Measurements from ENCODE around the gene SLC35C1.
A peak's percentile ranks its signal among the peaks of the same experiment; 100 is the strongest.

The SLC35C1 gene

GRCh38 chr11:45804761-45805304 lies at the start of gene SLC35C1:
SLC35C1 (plus strand) TSS chr11:45805149; CDS start chr11:45805802, 653 bp downstream.
- Histone ChIP-seq H3K27me3 (ENCODE audit: insufficient read depth, low read length) (no peaks in the 10 kb centered on the region), H3K4me3 (ENCODE audit: low read depth, low read length) (peak within 1 kb of the TSS; percentile 90), H3K27ac (ENCODE audit: low read depth, low read length) (peak within 1 kb of the TSS; percentile 63), H3K4me1 (ENCODE audit: control insufficient read depth, insufficient read depth, low read length, unreplicated experiment) (peaks cover 28% of the 10 kb centered on the region), H3K36me3 (ENCODE audit: insufficient read depth, low read length) (no peaks in the 10 kb centered on the region), H2AFZ (ENCODE audit: low read length, unreplicated experiment) (peak within 1 kb of the TSS; percentile 87), H3K79me2 (ENCODE audit: control insufficient read depth, insufficient read depth, low read length, unreplicated experiment) (peaks cover 29% of the 10 kb centered on the region)

- peaks cover 68% of the 10 kb centered on the region for H3K27me3 ChIP-seq (ENCODE audit: insufficient read depth, low read length)
- H2AFZ ChIP-seq (ENCODE audit: low read length, unreplicated experiment), result no peak overlapping the region
- no peaks in the 10 kb centered on the region for H3K79me2 ChIP-seq (ENCODE audit: control insufficient read depth, insufficient read depth, low read length, unreplicated experiment)
- no peaks in the 10 kb centered on the region for H3K36me3 ChIP-seq (ENCODE audit: insufficient read depth, low read length)
- no peak overlapping the region for H3K27ac ChIP-seq (ENCODE audit: low read depth, low read length)
- no peaks in the 10 kb centered on the region for H3K4me1 ChIP-seq (ENCODE audit: control insufficient read depth, insufficient read depth, low read length, unreplicated experiment)
- no peak overlapping the region for H3K4me3 ChIP-seq (ENCODE audit: low read depth, low read length)
Measured at GRCh38 chr11:45755281-45755859, 49.6 kb upstream of the SLC35C1 start.

- H2AFZ ChIP-seq (ENCODE audit: low read length, unreplicated experiment), result no peak overlapping the region
- no peak overlapping the region for H3K4me3 ChIP-seq (ENCODE audit: low read depth, low read length)
Measured at GRCh38 chr11:45756384-45757010, 48.5 kb upstream of the SLC35C1 start.

GRCh38 chr11:45757672-45758071 lies 47.3 kb upstream of the SLC35C1 start:
- Histone ChIP-seq H3K27ac (ENCODE audit: low read depth, low read length) (no peak overlapping the region), H3K27me3 (ENCODE audit: insufficient read depth, low read length) (peaks cover 53% of the 10 kb centered on the region), H3K36me3 (ENCODE audit: insufficient read depth, low read length) (no peaks in the 10 kb centered on the region), H3K79me2 (ENCODE audit: control insufficient read depth, insufficient read depth, low read length, unreplicated experiment) (no peaks in the 10 kb centered on the region), H3K4me1 (ENCODE audit: control insufficient read depth, insufficient read depth, low read length, unreplicated experiment) (no peaks in the 10 kb centered on the region), H3K4me3 (ENCODE audit: low read depth, low read length) (no peak overlapping the region), H2AFZ (ENCODE audit: low read length, unreplicated experiment) (no peak overlapping the region)

More at GRCh38 chr11:45756384-45757010, 48.5 kb upstream of the SLC35C1 start:
- H3K27me3 ChIP-seq (ENCODE audit: insufficient read depth, low read length), result peaks cover 57% of the 10 kb centered on the region
- H3K36me3 ChIP-seq (ENCODE audit: insufficient read depth, low read length), result no peaks in the 10 kb centered on the region
- no peaks in the 10 kb centered on the region for H3K4me1 ChIP-seq (ENCODE audit: control insufficient read depth, insufficient read depth, low read length, unreplicated experiment)
- H3K27ac ChIP-seq (ENCODE audit: low read depth, low read length), result no peak overlapping the region
- H3K79me2 ChIP-seq (ENCODE audit: control insufficient read depth, insufficient read depth, low read length, unreplicated experiment), result no peaks in the 10 kb centered on the region

GRCh38 chr11:45761659-45762058 lies 43.3 kb upstream of the SLC35C1 start:
- Histone ChIP-seq H3K4me1 (ENCODE audit: control insufficient read depth, insufficient read depth, low read length, unreplicated experiment) (no peaks in the 10 kb centered on the region), H3K27me3 (ENCODE audit: insufficient read depth, low read length) (peaks cover 50% of the 10 kb centered on the region), H3K79me2 (ENCODE audit: control insufficient read depth, insufficient read depth, low read length, unreplicated experiment) (no peaks in the 10 kb centered on the region), H3K4me3 (ENCODE audit: low read depth, low read length) (no peak overlapping the region), H3K27ac (ENCODE audit: low read depth, low read length) (no peak overlapping the region), H3K36me3 (ENCODE audit: insufficient read depth, low read length) (no peaks in the 10 kb centered on the region), H2AFZ (ENCODE audit: low read length, unreplicated experiment) (no peak overlapping the region)

GRCh38 chr11:45765107-45765668 lies 39.8 kb upstream of the SLC35C1 start:
- Histone ChIP-seq H3K36me3 (ENCODE audit: insufficient read depth, low read length) (no peaks in the 10 kb centered on the region), H3K79me2 (ENCODE audit: control insufficient read depth, insufficient read depth, low read length, unreplicated experiment) (no peaks in the 10 kb centered on the region), H2AFZ (ENCODE audit: low read length, unreplicated experiment) (no peak overlapping the region), H3K27ac (ENCODE audit: low read depth, low read length) (no peak overlapping the region), H3K27me3 (ENCODE audit: insufficient read depth, low read length) (peaks cover 63% of the 10 kb centered on the region), H3K4me1 (ENCODE audit: control insufficient read depth, insufficient read depth, low read length, unreplicated experiment) (no peaks in the 10 kb centered on the region), H3K4me3 (ENCODE audit: low read depth, low read length) (no peak overlapping the region)

- Histone ChIP-seq H3K4me1 (ENCODE audit: control insufficient read depth, insufficient read depth, low read length, unreplicated experiment) (no peaks in the 10 kb centered on the region), H2AFZ (ENCODE audit: low read length, unreplicated experiment) (no peak overlapping the region), H3K36me3 (ENCODE audit: insufficient read depth, low read length) (no peaks in the 10 kb centered on the region), H3K27me3 (ENCODE audit: insufficient read depth, low read length) (peaks cover 65% of the 10 kb centered on the region), H3K4me3 (ENCODE audit: low read depth, low read length) (no peak overlapping the region), H3K79me2 (ENCODE audit: control insufficient read depth, insufficient read depth, low read length, unreplicated experiment) (no peaks in the 10 kb centered on the region), H3K27ac (ENCODE audit: low read depth, low read length) (no peak overlapping the region)
Measured at GRCh38 chr11:45765836-45766235, 39.1 kb upstream of the SLC35C1 start.

- Histone ChIP-seq H3K4me3 (ENCODE audit: low read depth, low read length) (no peak overlapping the region), H3K4me1 (ENCODE audit: control insufficient read depth, insufficient read depth, low read length, unreplicated experiment) (no peaks in the 10 kb centered on the region), H3K36me3 (ENCODE audit: insufficient read depth, low read length) (no peaks in the 10 kb centered on the region), H3K27ac (ENCODE audit: low read depth, low read length) (no peak overlapping the region), H2AFZ (ENCODE audit: low read length, unreplicated experiment) (no peak overlapping the region), H3K27me3 (ENCODE audit: insufficient read depth, low read length) (peaks cover 65% of the 10 kb centered on the region), H3K79me2 (ENCODE audit: control insufficient read depth, insufficient read depth, low read length, unreplicated experiment) (no peaks in the 10 kb centered on the region)
Measured at GRCh38 chr11:45766469-45766868, 38.5 kb upstream of the SLC35C1 start.

DNA sequence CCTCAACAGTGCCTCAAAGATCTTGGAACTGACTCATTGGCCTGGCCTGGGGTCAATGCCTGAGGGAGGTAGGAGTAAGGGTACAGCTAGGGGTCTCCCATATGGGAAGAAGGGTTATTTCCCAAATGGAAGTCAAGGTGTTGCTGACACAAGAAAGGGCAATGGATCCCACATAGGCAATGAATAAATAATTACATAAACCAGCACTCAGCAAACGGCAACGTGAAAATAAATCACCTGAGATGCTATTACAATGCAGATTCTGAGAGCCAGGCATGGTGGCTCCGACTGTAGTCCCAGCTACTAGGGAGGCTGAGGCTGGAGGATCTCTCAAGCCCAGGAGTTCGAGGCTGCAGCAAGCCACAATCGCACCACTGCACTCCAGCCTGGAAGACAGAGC lies 36.5 kb upstream of the SLC35C1 start:
- H3K79me2 ChIP-seq (ENCODE audit: control insufficient read depth, insufficient read depth, low read length, unreplicated experiment), result no peaks in the 10 kb centered on the region
- no peaks in the 10 kb centered on the region for H3K4me1 ChIP-seq (ENCODE audit: control insufficient read depth, insufficient read depth, low read length, unreplicated experiment)
- no peak overlapping the region for H3K4me3 ChIP-seq (ENCODE audit: low read depth, low read length)
- H3K27ac ChIP-seq (ENCODE audit: low read depth, low read length), result no peak overlapping the region
- no peak overlapping the region for H2AFZ ChIP-seq (ENCODE audit: low read length, unreplicated experiment)
- no peaks in the 10 kb centered on the region for H3K36me3 ChIP-seq (ENCODE audit: insufficient read depth, low read length)
- peaks cover 54% of the 10 kb centered on the region for H3K27me3 ChIP-seq (ENCODE audit: insufficient read depth, low read length)

DNA sequence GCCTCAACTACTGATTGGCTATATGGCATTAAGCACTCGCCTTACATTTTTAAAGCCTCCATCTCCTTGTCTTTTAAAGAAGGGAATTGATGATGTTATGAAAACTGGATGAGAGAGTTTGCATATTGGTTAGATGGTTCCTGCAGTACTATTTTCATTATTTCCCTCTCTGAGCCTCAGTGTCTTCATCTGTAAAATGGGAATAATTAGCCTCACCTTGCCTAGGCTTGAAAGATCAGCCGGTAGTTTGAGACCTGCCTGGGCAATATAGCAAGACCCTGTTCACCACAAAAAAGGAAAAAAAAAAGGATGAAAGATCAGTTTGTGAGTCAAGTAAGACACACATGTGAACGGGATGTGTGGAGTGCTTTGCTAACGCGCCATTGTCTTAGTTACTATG lies 35.0 kb upstream of the SLC35C1 start:
- H3K36me3 ChIP-seq (ENCODE audit: insufficient read depth, low read length), result no peaks in the 10 kb centered on the region
- peaks cover 43% of the 10 kb centered on the region for H3K27me3 ChIP-seq (ENCODE audit: insufficient read depth, low read length)
- no peak overlapping the region for H3K27ac ChIP-seq (ENCODE audit: low read depth, low read length)
- H3K4me1 ChIP-seq (ENCODE audit: control insufficient read depth, insufficient read depth, low read length, unreplicated experiment), result no peaks in the 10 kb centered on the region
- no peak overlapping the region for H2AFZ ChIP-seq (ENCODE audit: low read length, unreplicated experiment)
- no peaks in the 10 kb centered on the region for H3K79me2 ChIP-seq (ENCODE audit: control insufficient read depth, insufficient read depth, low read length, unreplicated experiment)
- no peak overlapping the region for H3K4me3 ChIP-seq (ENCODE audit: low read depth, low read length)

- H3K36me3 ChIP-seq (ENCODE audit: insufficient read depth, low read length), result no peaks in the 10 kb centered on the region
- peak overlapping the region; percentile 65 for H2AFZ ChIP-seq (ENCODE audit: low read length, unreplicated experiment)
- no peak overlapping the region for H3K27ac ChIP-seq (ENCODE audit: low read depth, low read length)
- H3K27me3 ChIP-seq (ENCODE audit: insufficient read depth, low read length), result peaks cover 32% of the 10 kb centered on the region
- peak overlapping the region; percentile 78 for H3K4me3 ChIP-seq (ENCODE audit: low read depth, low read length)
- no peaks in the 10 kb centered on the region for H3K4me1 ChIP-seq (ENCODE audit: control insufficient read depth, insufficient read depth, low read length, unreplicated experiment)
- no peaks in the 10 kb centered on the region for H3K79me2 ChIP-seq (ENCODE audit: control insufficient read depth, insufficient read depth, low read length, unreplicated experiment)
Measured at GRCh38 chr11:45771193-45771565, 33.8 kb upstream of the SLC35C1 start.

Data from ACC112 (cell line).